Measurements from ENCODE around the gene KLK15.

DNA sequence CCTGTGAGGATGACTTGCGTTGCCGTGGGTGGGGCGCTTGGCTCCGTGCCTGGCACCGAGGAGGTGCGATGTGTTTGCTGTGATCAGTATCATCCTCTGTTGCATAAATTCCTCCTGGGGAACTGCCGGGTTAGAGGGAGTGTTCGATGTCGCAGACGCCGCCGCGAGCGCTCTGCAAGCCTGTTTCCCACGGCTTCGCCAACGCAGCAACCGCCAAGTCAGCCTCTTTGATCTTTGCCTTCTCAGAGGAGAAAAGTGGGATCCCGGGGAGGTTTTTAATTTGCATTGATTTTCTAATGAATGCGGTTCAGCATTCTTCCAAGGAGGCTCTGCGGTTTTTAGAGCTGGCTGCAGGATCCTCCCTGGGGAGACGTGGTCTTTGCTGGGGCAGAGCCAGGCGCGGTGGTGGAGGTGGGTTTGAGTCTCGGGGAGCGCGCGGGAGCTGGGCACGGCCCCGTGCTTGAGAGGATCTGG lies 55.5 kb downstream of the KLK15 start:
- no peak for TF ChIP-seq POLR2A (IDR thresholded peaks at IDR 0.05)
- TF ChIP-seq, protein P1, sequence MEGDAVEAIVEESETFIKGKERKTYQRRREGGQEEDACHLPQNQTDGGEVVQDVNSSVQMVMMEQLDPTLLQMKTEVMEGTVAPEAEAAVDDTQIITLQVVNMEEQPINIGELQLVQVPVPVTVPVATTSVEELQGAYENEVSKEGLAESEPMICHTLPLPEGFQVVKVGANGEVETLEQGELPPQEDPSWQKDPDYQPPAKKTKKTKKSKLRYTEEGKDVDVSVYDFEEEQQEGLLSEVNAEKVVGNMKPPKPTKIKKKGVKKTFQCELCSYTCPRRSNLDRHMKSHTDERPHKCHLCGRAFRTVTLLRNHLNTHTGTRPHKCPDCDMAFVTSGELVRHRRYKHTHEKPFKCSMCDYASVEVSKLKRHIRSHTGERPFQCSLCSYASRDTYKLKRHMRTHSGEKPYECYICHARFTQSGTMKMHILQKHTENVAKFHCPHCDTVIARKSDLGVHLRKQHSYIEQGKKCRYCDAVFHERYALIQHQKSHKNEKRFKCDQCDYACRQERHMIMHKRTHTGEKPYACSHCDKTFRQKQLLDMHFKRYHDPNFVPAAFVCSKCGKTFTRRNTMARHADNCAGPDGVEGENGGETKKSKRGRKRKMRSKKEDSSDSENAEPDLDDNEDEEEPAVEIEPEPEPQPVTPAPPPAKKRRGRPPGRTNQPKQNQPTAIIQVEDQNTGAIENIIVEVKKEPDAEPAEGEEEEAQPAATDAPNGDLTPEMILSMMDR (IDR thresholded peaks at IDR 0.05): no peak
